Measurements from ENCODE around the gene LINC00237. TPM values are rescaled to one million over a fixed set of nuclear protein-coding genes. Genes with fewer than 3 reads are reported as not detected.

Gene LINC00237
- total RNA-seq, 3 donors from 2014 or later: not detected

GRCh38 chr20:21046413-21047070, 59.6 kb downstream of the LINC00237 start:
- H3K36me3 ChIP-seq (ENCODE audit: low read depth): no peaks in the 10 kb centered on the region
- TF ChIP-seq CTCF (IDR thresholded peaks at IDR 0.05): no peak
- no peak overlapping the region for H3K4me3 ChIP-seq
- H3K9me3 ChIP-seq: no peaks in the 10 kb centered on the region
- DNase-seq: no peak
- no peaks in the 10 kb centered on the region for H3K4me1 ChIP-seq (ENCODE audit: low read depth)
- intact Hi-C loops (cut with DNase I, micrococcal nuclease): no loop called here
- ATAC-seq: no peak

Other genes with a start within 250 kb of the LINC00237 start
- 100 to 1,000 TPM in 1 of 3 donors, 10 to 100 TPM in 1, 1 to 10 TPM in 1; 9.4 to 114 (median 14.2) TPM for gene KIZ, start 19.7 kb upstream of the LINC00237 start, total RNA-seq
- 10 to 100 TPM; 35.3 to 47.7 (median 43.2) TPM for gene XRN2, start 197.0 kb upstream of the LINC00237 start, total RNA-seq

Measured in mucosa of descending colon (tissue), 3 donors.